GM18519 (cell line): Measurements from ENCODE around the gene PIM3.
A peak's percentile ranks its signal among the peaks of the same experiment; 100 is the strongest.

ENCODE experiments used
- ATAC-seq: cut with Tn5 transposase; IDR thresholded peaks from one replicate; pipeline ENCODE4 v1.9.1; 2021; ENCODE audit warnings: mild to moderate bottlenecking, moderate library complexity; ENCODE audit not compliant: unreplicated experiment, low FRiP score

The PIM3 gene

DNA sequence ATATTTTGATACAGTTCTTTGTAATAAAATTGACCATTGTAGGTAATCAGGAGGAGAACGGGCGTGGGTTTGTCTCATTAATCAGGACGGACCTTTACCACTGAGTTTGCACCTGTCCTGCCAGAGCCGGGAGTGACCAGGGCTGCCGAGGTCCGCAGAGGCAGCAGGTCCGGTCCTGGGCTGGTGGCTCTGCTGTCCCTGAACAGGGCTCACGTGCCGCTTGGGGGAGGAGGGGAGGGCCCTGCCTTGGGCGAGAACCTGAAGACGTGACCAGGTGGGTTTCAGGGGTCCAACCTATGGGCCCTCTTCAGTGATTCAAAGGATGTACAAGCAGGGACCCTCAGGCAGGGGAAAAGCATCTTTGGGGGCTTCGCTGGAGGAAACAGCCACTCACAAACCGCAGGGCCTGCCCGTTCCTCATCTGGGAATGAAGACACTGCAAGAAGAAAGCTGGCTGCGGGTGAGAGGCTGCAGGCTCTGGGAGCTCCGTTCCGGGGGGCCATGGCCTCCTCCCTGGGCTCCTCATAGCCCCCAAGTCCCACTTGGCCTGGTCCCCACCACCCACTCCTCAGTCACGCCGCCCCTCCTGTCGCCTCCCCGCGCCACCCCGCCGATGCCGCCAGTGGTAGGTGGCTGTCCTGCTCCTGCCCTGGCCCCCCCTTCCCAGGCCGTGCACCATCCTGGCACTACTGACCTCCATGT lies 32.9 kb upstream of the PIM3 start:
- ATAC-seq: no peak

DNA sequence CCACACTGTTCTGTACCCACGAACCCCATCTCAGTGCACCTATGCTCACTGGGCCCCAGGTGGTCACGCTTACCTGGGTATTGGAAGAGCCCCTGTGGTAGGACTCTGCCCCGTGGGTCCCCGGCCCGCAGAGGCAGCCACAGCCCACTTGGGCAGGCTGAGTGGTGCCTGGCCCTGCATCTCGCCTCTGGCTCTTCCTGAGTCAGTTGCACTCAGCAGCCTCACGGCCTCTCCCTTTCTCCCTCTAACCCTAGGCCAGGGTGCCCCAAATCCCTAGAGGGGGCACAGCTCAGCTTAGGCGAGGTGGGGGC lies 32.4 kb upstream of the PIM3 start:
- no peak for ATAC-seq

GRCh38 chr22:49928555-49929210 lies 31.9 kb upstream of the PIM3 start:
- ATAC-seq: no peak

- no peak for ATAC-seq
Measured at GRCh38 chr22:49929211-49929979, 31.2 kb upstream of the PIM3 start.

DNA sequence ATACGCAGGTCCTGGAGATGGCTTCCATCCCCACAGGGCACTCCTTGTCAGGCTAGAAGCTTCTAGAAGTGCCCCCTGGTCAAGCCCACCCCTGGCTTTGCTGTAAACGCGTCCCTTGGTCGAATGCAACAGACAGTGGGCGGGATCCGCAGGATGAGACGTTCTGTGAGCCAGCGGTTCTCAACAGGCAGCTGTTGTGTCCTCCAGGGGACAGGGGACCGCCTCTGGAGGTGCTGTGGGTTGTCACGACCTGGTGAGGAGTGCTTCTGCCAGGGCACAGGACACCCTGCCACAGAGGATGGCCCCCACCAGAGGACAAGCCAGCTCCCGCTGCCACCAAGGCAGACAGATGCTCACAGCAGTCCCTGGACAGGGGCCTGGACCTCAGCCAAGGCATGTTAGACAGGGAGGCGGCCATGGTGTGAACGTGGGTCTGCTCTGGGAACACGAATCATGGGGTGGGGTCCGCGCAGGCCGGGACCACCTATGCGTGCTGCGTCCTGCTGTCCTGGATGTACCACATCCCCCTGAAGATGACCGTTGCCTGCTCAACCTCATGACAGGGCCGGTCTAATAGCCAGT lies 30.5 kb upstream of the PIM3 start:
- no peak for ATAC-seq

DNA sequence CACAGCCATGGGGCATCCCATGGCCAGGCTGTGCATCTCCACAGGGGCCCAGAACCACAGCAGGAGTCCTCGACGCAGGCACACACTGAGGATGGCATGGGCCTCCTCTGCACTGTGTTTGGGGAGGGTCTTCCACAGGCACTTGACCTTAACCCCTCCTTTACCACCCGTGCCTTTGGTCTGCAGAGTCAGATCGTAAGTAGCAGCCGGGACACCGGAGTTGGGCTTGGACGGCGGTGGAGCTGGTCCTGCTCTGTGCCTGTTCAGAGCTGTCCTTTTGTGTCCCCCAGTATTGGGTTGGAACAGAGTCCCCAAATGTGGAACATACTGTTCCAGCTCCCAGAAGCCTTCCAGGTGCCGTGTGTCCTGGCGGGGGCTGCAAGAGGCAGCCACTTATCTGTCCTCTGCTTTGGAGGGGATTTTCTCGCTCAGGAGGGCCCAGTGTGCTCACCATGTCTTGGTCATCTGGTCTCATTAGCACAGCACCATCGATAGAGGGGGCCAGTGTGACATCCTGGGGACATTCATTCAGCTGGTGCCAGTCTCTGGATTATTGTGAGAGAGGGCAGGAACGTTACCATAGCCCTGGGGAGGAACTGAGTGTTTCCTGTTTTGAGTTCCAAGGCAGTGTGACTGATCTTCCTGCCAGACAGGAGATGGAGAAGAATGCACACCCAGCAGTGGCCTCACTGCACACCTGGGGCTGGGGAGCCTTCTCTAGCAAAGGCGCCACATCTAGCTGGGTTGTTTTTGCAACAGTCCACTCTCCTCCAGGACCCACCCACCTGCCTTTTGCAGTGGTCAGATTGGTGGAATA lies 29.8 kb upstream of the PIM3 start:
- ATAC-seq: no peak

GRCh38 chr22:49933236-49934159 lies 27.1 kb upstream of the PIM3 start:
- ATAC-seq: no peak

DNA sequence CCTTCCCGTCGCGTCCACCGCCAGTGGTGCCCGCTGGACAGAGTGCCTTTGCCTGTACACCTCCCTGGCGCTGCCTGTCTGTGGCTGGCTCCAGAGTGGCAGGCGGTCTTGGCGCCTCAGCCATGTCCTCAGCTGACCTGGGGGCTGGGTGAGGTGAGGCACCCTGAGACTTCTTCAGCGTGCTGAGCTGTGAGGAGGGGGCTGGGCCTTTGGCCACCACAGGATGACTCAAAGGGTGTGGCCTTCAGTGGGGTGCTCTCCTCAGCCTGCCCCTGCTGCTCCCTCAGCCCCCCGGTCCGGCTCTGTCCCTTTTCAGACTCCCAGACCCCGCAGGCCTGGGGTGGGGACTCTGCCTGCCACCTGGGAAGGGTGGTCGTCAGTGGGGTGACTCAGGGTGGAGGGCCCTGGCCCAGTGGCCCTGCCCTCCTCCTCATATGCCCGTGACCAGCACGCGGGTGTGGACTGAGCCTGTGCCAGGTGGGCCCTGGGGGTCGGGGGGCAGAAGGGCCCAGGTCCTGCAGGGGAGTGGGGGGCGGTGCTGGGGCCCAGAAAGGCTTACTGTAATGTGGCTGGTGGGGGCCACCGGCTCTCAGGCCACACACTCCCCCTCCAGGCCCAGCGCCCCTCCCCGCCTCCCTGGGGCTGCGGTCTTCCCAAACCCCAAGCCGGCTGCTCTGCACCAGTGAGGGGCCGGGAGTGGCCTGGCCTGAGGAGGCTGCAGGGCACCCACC lies 26.2 kb upstream of the PIM3 start:
- ATAC-seq: no peak

- no peak for ATAC-seq
Measured at GRCh38 chr22:49934891-49935557, 25.5 kb upstream of the PIM3 start.

DNA sequence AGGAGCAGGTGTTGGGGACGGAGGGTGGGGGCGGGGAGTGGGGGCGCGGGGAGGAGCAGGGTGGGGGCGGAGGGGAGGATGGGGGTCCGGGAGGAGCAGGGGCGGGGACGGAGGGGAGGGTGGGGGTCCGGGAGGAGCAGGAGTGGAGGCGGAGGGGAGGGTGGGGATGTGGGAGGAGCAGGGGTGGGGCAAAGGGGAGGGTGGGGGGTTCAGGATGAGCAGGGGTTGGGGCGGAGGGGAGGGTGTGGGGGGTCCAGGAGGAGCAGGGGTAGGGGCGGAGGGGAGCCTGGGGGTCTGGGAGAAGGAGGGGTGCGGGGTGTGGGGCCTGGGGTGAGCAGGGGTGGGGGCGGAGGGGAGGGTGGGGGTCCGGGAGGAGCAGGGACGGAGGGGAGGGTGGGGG lies 25.0 kb upstream of the PIM3 start:
- no peak for ATAC-seq

DNA sequence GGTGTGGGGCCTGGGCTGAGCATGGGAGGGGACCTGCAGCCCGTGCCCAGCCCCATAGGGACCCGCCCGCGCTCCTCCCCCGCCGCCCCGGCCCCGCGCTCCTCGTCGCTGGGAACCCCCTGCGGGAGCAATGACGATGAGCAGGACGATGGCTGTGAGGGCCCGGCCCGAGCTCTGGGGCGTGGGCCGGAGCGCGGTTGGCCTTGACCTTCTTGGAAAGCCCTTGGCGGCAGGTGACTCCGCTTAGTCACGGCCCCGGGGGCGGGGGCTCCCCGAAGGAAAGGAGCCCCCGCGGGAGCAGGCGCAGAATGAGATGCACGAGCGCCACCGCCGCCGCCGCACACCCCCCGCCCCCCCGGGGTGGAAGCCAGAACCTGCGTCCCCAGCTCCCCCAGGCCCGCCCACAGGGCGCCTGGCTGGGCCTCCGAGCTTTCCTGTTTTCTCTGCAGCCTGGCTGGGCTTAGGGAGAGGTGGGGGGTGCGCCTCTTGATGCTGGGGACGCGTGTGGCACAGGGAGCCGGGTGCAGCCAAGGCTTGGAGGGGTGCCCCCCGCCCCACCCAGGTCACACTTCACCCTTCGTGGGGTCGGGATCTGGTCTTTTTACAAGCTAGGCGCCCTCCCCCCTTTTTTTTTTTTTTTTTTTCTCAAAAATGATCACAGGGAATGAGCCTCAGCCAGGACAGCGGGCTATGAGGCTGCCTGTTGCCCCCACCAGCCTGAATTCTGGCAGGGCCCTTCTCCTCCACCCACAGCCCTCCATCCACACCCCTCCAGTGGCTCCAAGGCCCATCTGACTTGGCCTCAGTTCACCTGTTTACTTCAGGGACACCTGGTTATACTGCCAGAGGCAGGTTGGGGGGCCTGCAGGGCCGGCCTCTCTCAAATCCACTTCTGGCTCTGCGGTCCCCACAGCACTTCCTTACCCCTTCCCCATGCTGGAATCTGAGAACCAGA lies 24.3 kb upstream of the PIM3 start:
- ATAC-seq: peak; percentile 57

DNA sequence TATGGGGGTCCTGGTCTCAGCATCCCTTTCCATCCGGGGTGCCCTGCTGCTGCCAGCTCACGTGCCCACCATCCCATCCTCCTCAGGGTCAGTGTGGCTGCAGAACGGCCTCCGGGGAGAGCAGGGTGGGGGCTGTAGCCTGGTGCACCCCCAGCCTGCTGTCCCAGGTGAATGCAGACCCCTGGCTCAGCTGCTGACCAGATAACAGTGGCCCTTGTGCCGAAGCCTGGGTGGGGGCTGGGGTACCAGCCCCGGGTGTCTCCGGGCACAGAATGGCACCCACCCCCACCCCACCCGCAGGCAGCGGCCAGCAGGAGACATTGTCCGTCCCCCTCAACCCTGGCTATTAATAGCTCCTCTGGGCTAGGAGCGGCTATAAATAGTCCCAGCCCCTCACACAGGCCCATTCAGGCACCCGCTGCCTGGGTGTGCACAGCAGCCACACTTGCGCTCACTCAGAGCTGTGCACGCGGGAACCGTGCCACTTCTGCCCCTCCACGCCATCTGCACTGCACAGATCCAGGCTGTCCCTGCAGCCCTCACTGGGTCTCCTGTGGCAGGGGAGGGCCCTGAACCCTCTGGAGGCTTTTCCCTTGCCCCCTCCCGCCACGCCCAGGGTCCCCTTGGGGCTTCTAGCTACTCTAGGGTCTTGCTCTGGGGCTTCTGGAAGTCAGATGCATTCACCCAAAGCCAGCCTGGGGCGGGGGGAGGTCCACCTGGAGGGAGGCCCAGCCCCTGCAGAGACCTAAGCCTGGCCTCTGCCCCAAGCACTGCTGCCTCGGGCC lies 23.4 kb upstream of the PIM3 start:
- no peak for ATAC-seq

DNA sequence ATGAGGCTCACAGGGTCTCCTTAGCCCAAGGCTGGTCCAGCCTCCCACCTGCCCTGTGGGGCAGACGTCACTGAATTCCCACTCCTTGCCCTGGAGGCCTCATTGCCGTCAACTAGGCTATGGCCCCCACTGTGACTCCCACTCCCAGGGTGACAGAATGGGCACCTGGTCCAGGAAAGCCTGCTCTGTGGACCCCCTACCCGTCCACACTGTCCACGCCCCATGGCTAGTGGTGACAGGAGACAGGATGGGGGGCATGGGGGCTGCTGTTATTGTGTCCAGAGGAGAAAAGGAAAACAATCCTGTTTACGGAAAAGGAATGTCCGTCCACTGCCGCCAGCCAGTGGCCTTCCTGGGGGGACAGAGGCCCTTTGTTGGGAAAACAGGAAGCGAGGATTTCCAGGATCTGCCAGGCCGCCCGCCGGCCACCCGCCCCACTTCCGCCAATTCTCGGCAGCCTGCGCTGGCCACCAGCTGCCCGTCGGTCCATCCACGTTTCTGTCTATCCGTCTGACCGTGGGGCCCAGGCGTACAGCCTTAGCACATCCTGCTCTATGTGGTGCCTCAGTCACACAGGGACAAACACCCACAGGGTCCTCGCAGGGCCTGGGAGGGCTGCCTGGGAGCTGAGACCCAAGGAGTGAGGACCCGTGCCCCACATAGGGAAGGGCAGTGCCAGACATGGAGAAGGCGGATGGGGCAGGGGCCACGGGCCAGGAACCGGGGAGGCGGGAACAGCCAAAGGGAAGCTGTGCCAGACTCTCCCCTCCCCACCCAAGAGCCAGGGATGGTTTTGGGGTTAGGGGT lies 22.6 kb upstream of the PIM3 start:
- ATAC-seq: no peak

DNA sequence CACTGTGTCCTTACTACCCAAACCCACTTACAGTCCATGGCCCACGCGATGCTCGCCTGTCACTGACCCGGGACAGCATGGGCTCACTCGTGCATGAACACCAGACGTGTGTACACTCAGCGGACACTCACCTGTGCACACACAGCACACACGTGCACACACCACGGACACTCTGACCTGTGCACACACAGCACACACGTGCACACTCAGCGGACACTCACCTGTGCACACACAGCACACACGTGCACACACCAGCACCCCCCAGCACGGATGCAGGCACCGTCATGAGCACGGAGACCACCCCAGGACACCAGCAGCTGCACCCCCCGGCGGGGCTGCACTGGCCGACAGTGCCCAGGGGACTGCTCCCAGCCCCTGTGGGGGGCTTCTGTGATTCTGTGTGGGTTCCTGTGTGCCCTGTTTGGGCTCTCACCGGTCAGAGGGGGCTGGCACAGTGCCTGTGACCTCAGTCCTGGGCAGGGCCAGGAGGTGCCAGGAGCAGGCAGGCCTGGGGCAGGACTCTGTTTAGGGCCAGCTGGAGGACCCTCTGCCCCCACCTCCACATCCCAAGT lies 21.9 kb upstream of the PIM3 start:
- no peak for ATAC-seq

- no peak for ATAC-seq
Measured at GRCh38 chr22:49941507-49942316, 18.9 kb upstream of the PIM3 start.
